Breast epithelium (tissue), 4 donors: ENCODE results near the gene CRTAP. TPM values are rescaled to one million over a fixed set of nuclear protein-coding genes. Genes with fewer than 3 reads are reported as not detected.

Source experiments
- DNase-seq, 2 donors: peaks; one replicate each; pipeline ENCODE4 v3.0.0-alpha.2; 2019; ENCODE audit warnings: low spot score in 2 of 2
- H3K27ac ChIP-seq, 2 donors: fragments of 200-600 bp; sonication (generic) in 1 of 2; one replicate each; pipeline ENCODE4 v1.5.1; 2016 to 2019; ENCODE audit warnings: mild to moderate bottlenecking in 1 of 2
- H3K27me3 ChIP-seq, 2 donors: fragments of 200-600 bp; sonication (generic) in 1 of 2; one replicate each; pipeline versions ENCODE4 v1.5.1 to v1.6.0; 2017 to 2019; ENCODE audit warnings: control low read depth in 1 of 2, mild to moderate bottlenecking in 1 of 2
- H3K36me3 ChIP-seq: fragments of 200-600 bp; one replicate; pipeline ENCODE4 v1.5.1; 2019
- H3K4me1 ChIP-seq, 2 donors: fragments of 200-600 bp; sonication (generic); one replicate each; pipeline ENCODE4 v1.5.1; 2016 to 2019; ENCODE audit warnings: control low read depth in 1 of 2
- H3K4me3 ChIP-seq, 3 donors: fragments of 200-600 bp; sonication (generic); 1 replicate in 2 of 3; 2 replicates in 1 of 3; pipeline ENCODE4 v1.5.1; 2016 to 2019; ENCODE audit warnings: mild to moderate bottlenecking in 3 of 3, moderate library complexity in 2 of 3
- H3K9me3 ChIP-seq, 2 donors: fragments of 200-600 bp; sonication (generic) in 1 of 2; one replicate each; pipeline ENCODE4 v1.5.1; 2016 to 2019; ENCODE audit warnings: control low read depth in 1 of 2
- CTCF ChIP-seq, 3 donors: fragments of 450-650 bp; IDR thresholded peaks; one replicate each; pipeline ENCODE4 v1.5.1; 2016 to 2017; ENCODE audit warnings: antibody characterized with exemption in 3 of 3, mild to moderate bottlenecking in 3 of 3, moderate library complexity in 3 of 3
- POLR2A ChIP-seq: fragments of 450-650 bp; IDR thresholded peaks from one replicate; pipeline ENCODE4 v1.6.1; 2016; ENCODE audit warnings: antibody characterized with exemption, mild to moderate bottlenecking, moderate library complexity
- POLR2AphosphoS5 ChIP-seq, 3 donors: sonication (generic); formaldehyde crosslinking; IDR thresholded peaks; one replicate each; pipeline ENCODE4 v1.6.1; 2017; ENCODE audit warnings: antibody characterized with exemption in 3 of 3
- intact Hi-C: fragments of 100-400 bp; cut with DNase I; formaldehyde crosslinking; loops from one replicate; pipeline ENCODE4 v1.15.1; 2023; ENCODE audit warnings: low total_unique reads
- total RNA-seq, 3 donors: library from RNA; depleted of rRNA; stranded (reverse); fragments of >200 nt; gene quantifications; one replicate each; pipeline ENCODE4 v1.1.0, GENCODE V29; 2016

CRTAP gene
- total RNA-seq, 3 donors from 2014 or later = 158 to 535 (median 180) TPM

DNA sequence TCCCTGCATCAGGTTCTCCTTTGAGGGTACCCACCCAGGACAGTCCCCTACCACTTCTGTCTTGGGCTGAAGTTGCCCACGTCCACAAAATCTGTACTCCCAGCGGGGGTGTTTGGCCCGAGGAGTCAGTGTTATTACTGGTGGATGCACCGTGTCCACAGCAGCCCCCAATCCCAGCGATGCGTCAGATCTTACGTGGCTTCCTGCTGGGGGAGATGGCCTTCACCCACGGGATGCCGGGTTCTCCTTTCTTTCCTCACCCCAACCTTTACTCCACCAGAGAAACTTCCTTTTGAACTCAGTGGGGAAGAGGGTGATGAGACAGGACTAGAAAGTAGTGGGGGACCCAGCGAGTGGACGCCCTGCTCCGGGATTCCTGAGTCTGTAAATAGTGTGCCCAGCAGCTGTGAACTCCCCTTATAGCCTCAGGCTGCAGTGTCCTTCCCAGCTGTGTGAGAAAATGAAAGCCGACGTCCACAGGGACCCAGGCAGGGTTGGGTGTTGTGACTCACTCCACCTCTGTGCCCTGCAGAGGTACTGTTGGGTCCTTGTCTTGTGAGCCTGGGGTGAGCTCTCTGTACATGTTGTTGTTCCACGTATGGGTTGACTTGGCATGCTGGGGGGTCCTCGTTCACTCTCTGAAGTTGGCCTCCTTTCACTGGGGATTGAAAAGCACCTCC is 31.5 kb downstream of the CRTAP start:
- Histone ChIP-seq H3K4me3 (no peak overlapping the region), H3K27me3 (no peaks in the 10 kb centered on the region), H3K36me3 (no peaks in the 10 kb centered on the region), H3K27ac (no peak overlapping the region), H3K4me1 (no peaks in the 10 kb centered on the region), H3K9me3 (no peaks in the 10 kb centered on the region)
- DNase-seq = no peak
- intact Hi-C loops = no loop called here
- no peak for TF ChIP-seq POLR2AphosphoS5 (IDR thresholded peaks at IDR 0.05)
- TF ChIP-seq CTCF (IDR thresholded peaks at IDR 0.05) = no peak
- TF ChIP-seq POLR2A = no peak

- H3K27me3 ChIP-seq = no peaks in the 10 kb centered on the region
- no peak for DNase-seq
- TF ChIP-seq CTCF (IDR thresholded peaks at IDR 0.05) = no peak
- TF ChIP-seq POLR2A = no peak
- TF ChIP-seq POLR2AphosphoS5 (IDR thresholded peaks at IDR 0.05) = no peak
- intact Hi-C loops = no loop called here
- H3K9me3 ChIP-seq = no peaks in the 10 kb centered on the region
- no peak overlapping the region for H3K4me3 ChIP-seq
- H3K27ac ChIP-seq = no peak overlapping the region
- H3K4me1 ChIP-seq = no peaks in the 10 kb centered on the region
- H3K36me3 ChIP-seq = no peaks in the 10 kb centered on the region
Measured at GRCh38 chr3:33145901-33146580, 32.2 kb downstream of the CRTAP start.

- no peaks in the 10 kb centered on the region for H3K9me3 ChIP-seq
- H3K36me3 ChIP-seq = no peaks in the 10 kb centered on the region
- DNase-seq = no peak
- H3K4me1 ChIP-seq = no peaks in the 10 kb centered on the region
- no peaks in the 10 kb centered on the region for H3K27me3 ChIP-seq
- intact Hi-C loops = no loop called here
- H3K27ac ChIP-seq = no peak overlapping the region
- no peak overlapping the region for H3K4me3 ChIP-seq
- TF ChIP-seq POLR2AphosphoS5 (IDR thresholded peaks at IDR 0.05) = no peak
- no peak for TF ChIP-seq CTCF (IDR thresholded peaks at IDR 0.05)
- TF ChIP-seq POLR2A = no peak
Measured at GRCh38 chr3:33146791-33147445, 33.1 kb downstream of the CRTAP start.

DNA sequence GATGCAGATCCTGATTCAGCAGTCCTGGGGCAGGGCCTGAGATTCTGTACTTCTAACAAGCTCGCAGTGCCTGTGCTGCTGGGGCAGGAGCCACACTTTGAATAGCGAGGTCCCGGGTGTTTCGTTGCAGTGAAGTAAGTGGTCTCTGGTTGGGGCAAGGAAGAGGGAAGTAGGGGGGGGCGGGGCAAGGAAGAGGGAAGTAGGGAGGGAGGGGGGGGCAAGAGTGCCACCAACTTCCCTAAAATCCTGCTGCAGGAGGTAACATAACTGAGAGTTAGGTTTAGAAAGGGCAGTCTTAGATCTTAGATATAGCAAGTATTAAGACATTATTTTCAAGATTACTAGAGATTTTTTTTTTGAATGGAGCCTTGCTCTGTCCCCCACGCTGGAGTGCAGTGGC is 35.5 kb downstream of the CRTAP start:
- no peak for TF ChIP-seq POLR2A
- TF ChIP-seq POLR2AphosphoS5 (IDR thresholded peaks at IDR 0.05) = no peak
- TF ChIP-seq CTCF (IDR thresholded peaks at IDR 0.05) = no peak
- Histone ChIP-seq H3K9me3 (no peaks in the 10 kb centered on the region), H3K27me3 (no peaks in the 10 kb centered on the region), H3K27ac (no peak overlapping the region), H3K36me3 (no peaks in the 10 kb centered on the region), H3K4me1 (no peaks in the 10 kb centered on the region), H3K4me3 (no peak overlapping the region)
- intact Hi-C loops = no loop called here
- no peak for DNase-seq
